Right lung (tissue), 5 donors: Measurements from ENCODE around the gene GPR32. TPM values are rescaled to one million over a fixed set of nuclear protein-coding genes. Genes with fewer than 3 reads are reported as not detected.

Experiments
- polyA plus RNA-seq, 5 donors: library from polyadenylated mRNA; unstranded; fragments of 120-200 nt; gene quantifications; one replicate each; pipeline versions ENCODE4 v1.2.1 to v1.2.3, GENCODE V29; 2013; ENCODE audit warnings: inconsistent platforms in 1 of 5, low replicate concordance in 1 of 5; ENCODE audit not compliant: insufficient read length in 5 of 5, insufficient read depth in 1 of 5

The GPR32 gene
- polyA plus RNA-seq, 5 donors, result not detected

Other genes with a start within 250 kb of the GPR32 start
- 10 to 100 TPM in 3 of 5 donors, 1 to 10 TPM in 2; 7.8 to 20.8 (median 10.9) TPM for gene LRRC4B, start 202.0 kb upstream of the GPR32 start, polyA plus RNA-seq
- gene SYT3, start 130.6 kb upstream of the GPR32 start, polyA plus RNA-seq, result under 1 TPM; 0.05 to 0.55 (median 0.14) TPM
- gene C19orf81, start 121.0 kb upstream of the GPR32 start, polyA plus RNA-seq, result under 1 TPM in 2 of 5 donors, not detected in 3; 0.45 to 0.46 TPM
- 1 to 10 TPM; 4.1 to 7.5 (median 4.8) TPM for gene SHANK1, start 50.7 kb upstream of the GPR32 start, polyA plus RNA-seq
- gene CLEC11A, start 47.1 kb upstream of the GPR32 start, polyA plus RNA-seq, result 10 to 100 TPM; 29.6 to 66.3 (median 36.1) TPM
- under 1 TPM in 2 of 5 donors, not detected in 3; 0.18 to 0.19 TPM for gene ACP4, start 20.0 kb downstream of the GPR32 start, polyA plus RNA-seq
- under 1 TPM; 0.39 to 0.94 (median 0.80) TPM for gene KLK1, start 53.3 kb downstream of the GPR32 start, polyA plus RNA-seq
- not detected for gene KLK15, start 63.1 kb downstream of the GPR32 start, polyA plus RNA-seq
- not detected for gene KLK3, start 84.5 kb downstream of the GPR32 start, polyA plus RNA-seq
- under 1 TPM in 3 of 5 donors, not detected in 2; 0.16 to 0.24 (median 0.17) TPM for gene KLK2, start 103.0 kb downstream of the GPR32 start, polyA plus RNA-seq
- gene KLK4, start 140.9 kb downstream of the GPR32 start, polyA plus RNA-seq, result not detected
- gene KLK5, start 182.6 kb downstream of the GPR32 start, polyA plus RNA-seq, result under 1 TPM; 0.18 to 0.93 (median 0.56) TPM
- gene KLK6, start 199.1 kb downstream of the GPR32 start, polyA plus RNA-seq, result under 1 TPM in 4 of 5 donors, not detected in 1; 0.15 to 0.37 (median 0.32) TPM
- under 1 TPM in 3 of 5 donors, not detected in 2; 0.12 to 0.31 (median 0.14) TPM for gene KLK7, start 213.5 kb downstream of the GPR32 start, polyA plus RNA-seq
- under 1 TPM in 1 of 5 donors, not detected in 4; 0.46 TPM for gene KLK8, start 231.1 kb downstream of the GPR32 start, polyA plus RNA-seq
- gene KLK10, start 249.2 kb downstream of the GPR32 start, polyA plus RNA-seq, result 1 to 10 TPM in 3 of 5 donors, under 1 TPM in 2; 0.48 to 1.2 (median 1.1) TPM